ENCODE measurements around the gene SORD.

DNA sequence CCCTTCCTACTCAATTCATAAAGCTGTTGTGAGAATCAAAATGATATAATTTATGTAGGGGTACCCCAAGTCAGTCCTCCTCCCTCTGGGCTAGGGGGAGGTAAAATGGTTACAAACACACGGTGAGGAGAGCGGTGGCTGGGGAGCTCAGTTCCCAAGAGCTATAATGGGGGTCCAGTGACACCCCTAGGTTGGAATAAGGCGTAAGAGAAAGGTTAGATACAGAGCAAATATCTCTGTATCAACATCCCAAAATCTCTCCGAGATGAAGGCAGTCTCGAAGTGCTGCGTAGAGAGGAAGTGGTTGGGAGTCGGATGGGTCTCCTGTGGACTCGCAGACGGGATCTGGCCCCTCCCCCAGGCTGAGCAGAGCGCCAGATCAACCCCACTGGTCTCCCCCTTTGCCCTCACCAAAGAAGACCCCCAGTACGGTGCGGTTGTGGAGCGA lies 89.2 kb downstream of the SORD start:
- TF ChIP-seq, protein P1, sequence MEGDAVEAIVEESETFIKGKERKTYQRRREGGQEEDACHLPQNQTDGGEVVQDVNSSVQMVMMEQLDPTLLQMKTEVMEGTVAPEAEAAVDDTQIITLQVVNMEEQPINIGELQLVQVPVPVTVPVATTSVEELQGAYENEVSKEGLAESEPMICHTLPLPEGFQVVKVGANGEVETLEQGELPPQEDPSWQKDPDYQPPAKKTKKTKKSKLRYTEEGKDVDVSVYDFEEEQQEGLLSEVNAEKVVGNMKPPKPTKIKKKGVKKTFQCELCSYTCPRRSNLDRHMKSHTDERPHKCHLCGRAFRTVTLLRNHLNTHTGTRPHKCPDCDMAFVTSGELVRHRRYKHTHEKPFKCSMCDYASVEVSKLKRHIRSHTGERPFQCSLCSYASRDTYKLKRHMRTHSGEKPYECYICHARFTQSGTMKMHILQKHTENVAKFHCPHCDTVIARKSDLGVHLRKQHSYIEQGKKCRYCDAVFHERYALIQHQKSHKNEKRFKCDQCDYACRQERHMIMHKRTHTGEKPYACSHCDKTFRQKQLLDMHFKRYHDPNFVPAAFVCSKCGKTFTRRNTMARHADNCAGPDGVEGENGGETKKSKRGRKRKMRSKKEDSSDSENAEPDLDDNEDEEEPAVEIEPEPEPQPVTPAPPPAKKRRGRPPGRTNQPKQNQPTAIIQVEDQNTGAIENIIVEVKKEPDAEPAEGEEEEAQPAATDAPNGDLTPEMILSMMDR (IDR thresholded peaks at IDR 0.05), result no peak
- TF ChIP-seq POLR2A (IDR thresholded peaks at IDR 0.05), result no peak
